ENCODE data around the gene MDGA2.
A peak's percentile ranks its signal among the peaks of the same experiment; 100 is the strongest.

The MDGA2 gene

GRCh38 chr14:47425302-47425701, 250.1 kb downstream of the MDGA2 start:
- Histone ChIP-seq H3K23ac (ENCODE audit: low read length in 2 of 2) (no peak overlapping the region), H3K9me3 (ENCODE audit: control insufficient read depth, low read length) (no peaks in the 10 kb centered on the region), H3K27me3 (ENCODE audit: control insufficient read depth in 1 of 2, insufficient read depth in 1 of 2, low read length in 2 of 2) (no peaks in the 10 kb centered on the region), H4K91ac (ENCODE audit: low read length) (no peak overlapping the region), H2BK5ac (ENCODE audit: low read depth, low read length, poor library complexity, severe bottlenecking) (no peak overlapping the region), H3K9ac (ENCODE audit: low read length) (no peak overlapping the region), H3K4me1 (ENCODE audit: control insufficient read depth, insufficient read depth, low read depth, low read length) (no peaks in the 10 kb centered on the region), H2BK12ac (ENCODE audit: low read length in 2 of 2) (no peak overlapping the region), H2BK120ac (ENCODE audit: low read depth, low read length) (no peak overlapping the region), H3K4me2 (ENCODE audit: low read length, poor library complexity, severe bottlenecking) (no peak overlapping the region), H2AK5ac (ENCODE audit: low read length, severe bottlenecking) (no peak overlapping the region), H2AFZ (ENCODE audit: low read depth, low read length) (no peak overlapping the region), H3K79me1 (replicated peaks; ENCODE audit: low read length, poor library complexity, severe bottlenecking) (no peaks in the 10 kb centered on the region), H3K36me3 (ENCODE audit: control insufficient read depth in 1 of 2, insufficient read depth in 2 of 2, low read depth in 1 of 2, low read length in 2 of 2) (no peaks in the 10 kb centered on the region), H3K4me3 (ENCODE audit: insufficient read depth in 1 of 2, low read depth in 1 of 2, low read length in 2 of 2) (no peak overlapping the region), H2BK15ac (ENCODE audit: low read depth, poor library complexity, severe bottlenecking) (no peak overlapping the region), H3K27ac (ENCODE audit: low read length, poor library complexity, severe bottlenecking) (no peak overlapping the region), H3K4ac (ENCODE audit: low read depth in 1 of 2, low read length in 2 of 2) (no peak overlapping the region), H3K14ac (ENCODE audit: low read length in 2 of 2) (no peak overlapping the region), H3K18ac (ENCODE audit: low read depth in 1 of 2, low read length in 2 of 2) (no peak overlapping the region), H4K8ac (ENCODE audit: low read length) (no peak overlapping the region)
- no peak for DNase-seq
- WGBS = 86% methylated on average over 4 of the region's 4 CpGs

- Histone ChIP-seq H2AK5ac (ENCODE audit: low read length, severe bottlenecking) (no peak overlapping the region), H2BK12ac (ENCODE audit: low read length in 2 of 2) (no peak overlapping the region), H3K4me3 (ENCODE audit: insufficient read depth in 1 of 2, low read depth in 1 of 2, low read length in 2 of 2) (no peak overlapping the region), H3K27ac (ENCODE audit: low read length, poor library complexity, severe bottlenecking) (no peak overlapping the region), H2BK15ac (ENCODE audit: low read depth, poor library complexity, severe bottlenecking) (no peak overlapping the region), H3K36me3 (ENCODE audit: control insufficient read depth in 1 of 2, insufficient read depth in 2 of 2, low read depth in 1 of 2, low read length in 2 of 2) (no peaks in the 10 kb centered on the region), H3K79me1 (replicated peaks; ENCODE audit: low read length, poor library complexity, severe bottlenecking) (no peaks in the 10 kb centered on the region), H3K23ac (ENCODE audit: low read length in 2 of 2) (no peak overlapping the region), H2BK5ac (ENCODE audit: low read depth, low read length, poor library complexity, severe bottlenecking) (no peak overlapping the region), H3K14ac (ENCODE audit: low read length in 2 of 2) (no peak overlapping the region), H3K9ac (ENCODE audit: low read length) (no peak overlapping the region), H2AFZ (ENCODE audit: low read depth, low read length) (no peak overlapping the region), H3K18ac (ENCODE audit: low read depth in 1 of 2, low read length in 2 of 2) (no peak overlapping the region), H4K8ac (ENCODE audit: low read length) (no peak overlapping the region), H3K4me1 (ENCODE audit: control insufficient read depth, insufficient read depth, low read depth, low read length) (no peaks in the 10 kb centered on the region), H3K27me3 (ENCODE audit: control insufficient read depth in 1 of 2, insufficient read depth in 1 of 2, low read length in 2 of 2) (no peaks in the 10 kb centered on the region), H2BK120ac (ENCODE audit: low read depth, low read length) (no peak overlapping the region), H4K91ac (ENCODE audit: low read length) (no peak overlapping the region), H3K4me2 (ENCODE audit: low read length, poor library complexity, severe bottlenecking) (no peak overlapping the region), H3K4ac (ENCODE audit: low read depth in 1 of 2, low read length in 2 of 2) (no peak overlapping the region), H3K9me3 (ENCODE audit: control insufficient read depth, low read length) (no peaks in the 10 kb centered on the region)
- WGBS = no CpG with 5 or more reads among the region's 1 CpG
- DNase-seq = no peak
Observed at GRCh38 chr14:47422191-47422590, 253.2 kb downstream of the MDGA2 start.

- no peak overlapping the region for H2BK5ac ChIP-seq (ENCODE audit: low read depth, low read length, poor library complexity, severe bottlenecking)
- no peak overlapping the region for H2BK120ac ChIP-seq (ENCODE audit: low read depth, low read length)
- H3K4ac ChIP-seq (ENCODE audit: low read depth in 1 of 2, low read length in 2 of 2) = no peak overlapping the region
- WGBS = 88% methylated on average over 2 of the region's 5 CpGs
- H3K9me3 ChIP-seq (ENCODE audit: control insufficient read depth, low read length) = no peaks in the 10 kb centered on the region
- no peak overlapping the region for H3K27ac ChIP-seq (ENCODE audit: low read length, poor library complexity, severe bottlenecking)
- no peaks in the 10 kb centered on the region for H3K36me3 ChIP-seq (ENCODE audit: control insufficient read depth in 1 of 2, insufficient read depth in 2 of 2, low read depth in 1 of 2, low read length in 2 of 2)
- no peak overlapping the region for H3K9ac ChIP-seq (ENCODE audit: low read length)
- no peak overlapping the region for H3K23ac ChIP-seq (ENCODE audit: low read length in 2 of 2)
- no peak overlapping the region for H3K18ac ChIP-seq (ENCODE audit: low read depth in 1 of 2, low read length in 2 of 2)
- no peak overlapping the region for H4K91ac ChIP-seq (ENCODE audit: low read length)
- H2BK15ac ChIP-seq (ENCODE audit: low read depth, poor library complexity, severe bottlenecking) = no peak overlapping the region
- no peaks in the 10 kb centered on the region for H3K79me1 ChIP-seq (replicated peaks; ENCODE audit: low read length, poor library complexity, severe bottlenecking)
- no peak overlapping the region for H3K4me2 ChIP-seq (ENCODE audit: low read length, poor library complexity, severe bottlenecking)
- DNase-seq = no peak
- H3K4me1 ChIP-seq (ENCODE audit: control insufficient read depth, insufficient read depth, low read depth, low read length) = no peaks in the 10 kb centered on the region
- H3K27me3 ChIP-seq (ENCODE audit: control insufficient read depth in 1 of 2, insufficient read depth in 1 of 2, low read length in 2 of 2) = no peaks in the 10 kb centered on the region
- no peak overlapping the region for H3K14ac ChIP-seq (ENCODE audit: low read length in 2 of 2)
- H3K4me3 ChIP-seq (ENCODE audit: insufficient read depth in 1 of 2, low read depth in 1 of 2, low read length in 2 of 2) = no peak overlapping the region
- H2AFZ ChIP-seq (ENCODE audit: low read depth, low read length) = no peak overlapping the region
- H2AK5ac ChIP-seq (ENCODE audit: low read length, severe bottlenecking) = no peak overlapping the region
- no peak overlapping the region for H2BK12ac ChIP-seq (ENCODE audit: low read length in 2 of 2)
- no peak overlapping the region for H4K8ac ChIP-seq (ENCODE audit: low read length)
Observed at GRCh38 chr14:47411523-47411922, 263.9 kb downstream of the MDGA2 start.

GRCh38 chr14:47392326-47392725, 283.1 kb downstream of the MDGA2 start:
- Histone ChIP-seq H2BK120ac (ENCODE audit: low read depth, low read length) (no peak overlapping the region), H3K27ac (ENCODE audit: low read length, poor library complexity, severe bottlenecking) (no peak overlapping the region), H4K91ac (ENCODE audit: low read length) (no peak overlapping the region), H3K23ac (ENCODE audit: low read length in 2 of 2) (no peak overlapping the region), H3K9ac (ENCODE audit: low read length) (no peak overlapping the region), H3K18ac (ENCODE audit: low read depth in 1 of 2, low read length in 2 of 2) (no peak overlapping the region), H3K4me1 (ENCODE audit: control insufficient read depth, insufficient read depth, low read depth, low read length) (peaks cover 1% of the 10 kb centered on the region), H3K79me1 (replicated peaks; ENCODE audit: low read length, poor library complexity, severe bottlenecking) (no peaks in the 10 kb centered on the region), H2BK12ac (ENCODE audit: low read length in 2 of 2) (no peak overlapping the region), H2AK5ac (ENCODE audit: low read length, severe bottlenecking) (no peak overlapping the region), H4K8ac (ENCODE audit: low read length) (no peak overlapping the region), H2BK15ac (ENCODE audit: low read depth, poor library complexity, severe bottlenecking) (no peak overlapping the region), H3K9me3 (ENCODE audit: control insufficient read depth, low read length) (no peaks in the 10 kb centered on the region), H3K36me3 (ENCODE audit: control insufficient read depth in 1 of 2, insufficient read depth in 2 of 2, low read depth in 1 of 2, low read length in 2 of 2) (no peaks in the 10 kb centered on the region), H3K4me2 (ENCODE audit: low read length, poor library complexity, severe bottlenecking) (no peak overlapping the region), H3K4ac (ENCODE audit: low read depth in 1 of 2, low read length in 2 of 2) (no peak overlapping the region), H2AFZ (ENCODE audit: low read depth, low read length) (no peak overlapping the region), H3K14ac (ENCODE audit: low read length in 2 of 2) (no peak overlapping the region), H3K4me3 (ENCODE audit: insufficient read depth in 1 of 2, low read depth in 1 of 2, low read length in 2 of 2) (no peak overlapping the region), H2BK5ac (ENCODE audit: low read depth, low read length, poor library complexity, severe bottlenecking) (no peak overlapping the region), H3K27me3 (ENCODE audit: control insufficient read depth in 1 of 2, insufficient read depth in 1 of 2, low read length in 2 of 2) (no peaks in the 10 kb centered on the region)
- no CpG with 5 or more reads among the region's 1 CpG for WGBS
- DNase-seq = peak; percentile 42
